HUES64 (cell line): Measurements from ENCODE around the gene RPP25L.
A peak's percentile ranks its signal among the peaks of the same experiment; 100 is the strongest.

ENCODE experiments used
- H3K27ac ChIP-seq: 2 replicates; pipeline ENCODE4 v1.7.0; 2013; ENCODE audit warnings: low read depth, low read length, inconsistent platforms
- H3K27me3 ChIP-seq: 2 replicates; pipeline ENCODE4 v1.6.1; 2013; ENCODE audit warnings: mild to moderate bottlenecking, low read length; ENCODE audit not compliant: insufficient read depth
- H3K36me3 ChIP-seq: 2 replicates; pipeline ENCODE4 v1.6.1; 2013; ENCODE audit warnings: mild to moderate bottlenecking, low read length; ENCODE audit not compliant: insufficient read depth
- H3K4me1 ChIP-seq: 2 replicates; pipeline ENCODE4 v1.6.1; 2013; ENCODE audit warnings: mild to moderate bottlenecking, low read length, moderate library complexity; ENCODE audit not compliant: insufficient read depth
- H3K4me3 ChIP-seq: 2 replicates; pipeline ENCODE4 v1.5.1; 2013; ENCODE audit warnings: mild to moderate bottlenecking, low read length, moderate library complexity
- H3K9ac ChIP-seq: 2 replicates; pipeline ENCODE4 v1.6.1; 2013; ENCODE audit warnings: mild to moderate bottlenecking, low read depth, low read length
- H3K9me3 ChIP-seq: 2 replicates; pipeline ENCODE4 v1.6.1; 2013; ENCODE audit warnings: low read depth, low read length; ENCODE audit not compliant: insufficient read depth
- WGBS: fragments of 150-250, 120-280 bp; methylation state at CpG from one replicate; pipeline ENCODE4 v1.1.7; 2013; ENCODE audit warnings: missing lambda C conversion rate; 5-methylcytosine and 5-hydroxymethylcytosine counted together

Gene RPP25L

DNA sequence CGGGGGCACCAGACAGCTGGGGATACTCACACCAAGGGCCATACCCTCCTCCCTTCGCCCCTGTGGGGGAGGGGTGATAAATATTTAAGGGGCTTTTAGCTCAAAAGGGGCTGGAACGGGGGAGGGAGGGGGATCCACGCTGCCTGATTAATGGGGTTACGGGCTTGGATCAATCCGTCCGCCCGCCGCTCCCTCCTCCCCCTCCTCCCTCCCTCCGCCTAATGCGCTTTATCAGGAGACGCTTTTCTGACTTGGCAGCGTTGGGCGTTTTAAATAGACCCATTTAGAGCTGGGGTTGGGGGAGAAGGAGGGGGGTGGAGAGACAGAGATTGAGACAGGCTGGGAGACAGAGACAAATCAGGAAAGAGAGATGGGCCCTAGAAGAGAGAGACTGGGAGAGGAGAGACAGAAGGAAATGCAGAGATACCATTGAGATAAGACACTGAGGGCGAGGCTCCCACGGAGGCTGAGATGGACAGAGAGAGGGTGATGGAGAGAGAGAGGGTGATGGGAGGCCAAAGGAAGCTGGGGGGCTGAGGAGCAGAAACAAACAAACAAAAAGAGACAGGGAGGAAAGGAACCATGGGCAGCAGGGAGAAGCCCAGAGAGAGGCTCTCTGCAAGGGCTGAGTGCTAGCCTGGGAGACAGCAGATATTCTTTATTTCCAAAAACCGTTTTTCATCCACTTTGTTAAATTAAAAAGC, 32.6 kb downstream of the RPP25L start:
- Histone ChIP-seq H3K9ac (no peak overlapping the region), H3K36me3 (no peaks in the 10 kb centered on the region), H3K9me3 (no peaks in the 10 kb centered on the region), H3K27ac (no peak overlapping the region), H3K4me1 (peaks cover 43% of the 10 kb centered on the region), H3K27me3 (peaks cover 93% of the 10 kb centered on the region), H3K4me3 (peak overlapping the region; percentile 55)
- 9% methylated on average over 9 of the region's 17 CpGs for WGBS

DNA sequence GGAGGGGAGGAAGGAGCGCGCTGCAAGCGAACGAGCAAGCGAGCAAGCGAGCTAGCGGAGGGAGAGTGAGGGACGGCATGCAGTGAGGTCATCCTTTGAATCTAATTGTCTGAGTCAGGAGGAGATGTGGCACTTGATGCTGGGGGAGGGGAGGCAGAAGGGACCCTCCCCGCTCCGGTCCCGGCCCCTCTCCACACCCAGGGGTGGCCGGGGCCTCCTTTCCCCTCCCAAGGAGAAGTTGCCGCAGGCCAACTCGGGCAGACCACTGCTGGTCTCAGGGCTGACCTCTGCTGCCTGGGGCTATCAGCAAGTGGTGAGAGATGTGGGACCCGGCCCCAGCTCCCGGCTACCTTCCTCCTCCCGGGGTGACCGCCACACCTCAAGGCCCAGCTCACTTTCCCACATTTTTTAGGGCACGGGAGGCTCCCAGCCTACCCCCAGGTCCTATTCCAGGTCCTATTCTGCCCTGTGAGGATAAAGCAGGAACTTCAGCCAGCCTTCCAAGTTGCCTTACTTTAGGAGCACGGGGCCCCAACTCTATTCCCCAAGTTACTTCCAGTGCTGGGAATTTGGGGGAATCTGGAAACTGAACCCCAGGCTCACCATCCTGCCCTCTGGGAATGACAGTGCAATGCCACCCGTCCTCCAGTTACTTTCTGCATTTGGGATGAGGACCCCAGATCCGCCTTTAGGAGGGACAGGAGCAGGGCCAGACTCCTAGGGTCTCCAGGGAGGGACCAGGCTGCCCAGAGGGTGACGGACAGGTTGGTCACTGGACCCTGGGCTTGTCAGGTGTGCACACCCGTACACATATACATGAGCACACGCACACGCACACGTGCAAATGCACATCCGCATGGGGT, 33.4 kb downstream of the RPP25L start:
- Histone ChIP-seq H3K9ac (peak overlapping the region; percentile 53; the same call in 1 of the 2 replicates), H3K9me3 (no peaks in the 10 kb centered on the region), H3K4me3 (peak overlapping the region; percentile 55), H3K27me3 (peaks cover 85% of the 10 kb centered on the region), H3K36me3 (no peaks in the 10 kb centered on the region), H3K4me1 (peaks cover 47% of the 10 kb centered on the region), H3K27ac (peak overlapping the region; percentile 60)
- WGBS: 8% methylated on average over 28 of the region's 28 CpGs

DNA sequence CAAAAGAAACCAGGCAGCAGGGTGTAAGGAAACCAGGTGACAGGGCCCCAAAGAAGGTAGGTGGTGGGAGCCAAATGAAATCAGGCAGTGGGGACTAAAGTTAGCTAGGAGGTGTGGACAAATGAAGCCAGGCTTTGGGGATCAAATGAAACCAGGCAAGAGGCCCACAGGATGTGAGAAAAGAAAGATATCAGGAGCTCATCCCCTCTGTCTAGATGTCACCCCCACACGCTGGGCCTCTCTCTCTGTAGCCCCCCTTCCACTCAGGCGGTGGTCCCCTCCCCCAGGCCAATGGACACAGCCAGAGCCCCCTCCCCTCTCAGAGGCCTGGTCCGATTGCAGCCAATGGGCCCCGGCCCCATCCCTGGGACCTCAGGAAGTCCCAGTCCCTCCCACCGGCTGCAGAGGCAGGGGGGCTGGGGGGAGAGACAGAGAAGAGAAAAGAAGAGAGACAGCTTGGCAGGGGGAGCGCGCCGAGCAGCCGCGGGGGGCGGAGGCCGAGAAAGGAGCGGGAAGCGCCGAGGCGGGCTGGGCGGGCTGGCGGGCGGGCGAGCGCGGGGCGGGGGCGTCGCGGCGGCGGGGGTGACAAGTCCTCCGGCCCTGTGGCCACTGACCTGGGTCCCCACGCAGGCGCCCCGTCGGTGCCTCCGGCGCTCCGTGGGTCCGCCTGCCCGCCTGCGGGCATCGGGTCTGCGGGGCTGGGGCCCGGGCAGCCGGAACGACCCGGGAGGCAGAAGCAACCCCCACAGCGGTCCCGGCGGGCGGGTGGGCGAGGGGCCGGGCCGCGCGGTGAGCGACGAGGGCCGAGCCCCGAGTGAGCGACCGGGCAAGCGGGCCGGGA, 34.3 kb downstream of the RPP25L start:
- WGBS: under 1% methylated on average over 62 of the region's 62 CpGs
- Histone ChIP-seq H3K27ac (peak overlapping the region; percentile 60), H3K27me3 (peaks cover 77% of the 10 kb centered on the region)

DNA sequence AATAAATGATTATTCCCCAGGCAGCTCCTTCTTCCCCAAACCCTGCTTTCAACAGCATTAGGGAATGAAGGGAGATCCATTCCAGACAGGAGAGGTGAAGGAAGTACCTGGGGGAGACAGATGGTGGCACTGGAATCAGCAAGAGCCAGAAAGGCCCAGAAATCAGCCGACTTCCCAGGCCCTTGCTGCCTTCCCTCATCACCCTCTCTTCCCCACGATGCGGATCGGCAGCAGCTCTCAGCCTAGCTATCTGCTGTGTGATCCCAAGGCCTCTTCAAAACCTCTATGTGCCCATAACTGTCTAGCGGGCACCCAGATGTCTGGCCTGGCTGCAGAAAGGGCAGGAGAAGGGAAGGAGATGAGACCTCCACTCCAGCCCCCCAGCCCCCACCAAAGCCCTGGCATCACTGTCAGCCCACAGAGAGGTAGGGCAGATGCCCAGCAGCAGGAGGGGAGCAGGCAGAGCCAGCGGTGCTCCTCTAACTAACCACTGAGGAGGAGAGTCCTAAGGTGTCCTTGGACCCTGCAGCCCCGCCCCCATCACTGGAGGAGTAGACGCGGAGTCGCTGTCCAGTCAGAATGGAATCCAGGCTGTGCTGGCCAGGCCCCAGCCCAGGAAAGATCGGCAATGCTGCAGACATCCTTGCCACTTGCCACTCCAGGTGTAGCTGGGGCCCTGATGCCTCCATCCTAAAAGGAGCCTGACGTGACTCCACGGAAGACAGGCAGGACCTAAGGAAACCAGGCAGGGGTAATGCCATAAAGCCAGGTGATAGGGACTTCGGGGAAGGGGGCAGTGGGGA, 35.1 kb downstream of the RPP25L start:
- no peaks in the 10 kb centered on the region for H3K36me3 ChIP-seq
- 26% methylated on average over 14 of the region's 14 CpGs for WGBS
- no peaks in the 10 kb centered on the region for H3K9me3 ChIP-seq
- no peak overlapping the region for H3K27ac ChIP-seq
- H3K27me3 ChIP-seq: peaks cover 69% of the 10 kb centered on the region
- H3K9ac ChIP-seq: no peak overlapping the region
- H3K4me1 ChIP-seq: peaks cover 52% of the 10 kb centered on the region
- peak overlapping the region; percentile 31 for H3K4me3 ChIP-seq

More for the DNA sequence above, 34.3 kb downstream of the RPP25L start:
- no peaks in the 10 kb centered on the region for H3K36me3 ChIP-seq
- peak overlapping the region; percentile 55 for H3K4me3 ChIP-seq
- peaks cover 52% of the 10 kb centered on the region for H3K4me1 ChIP-seq
- H3K9me3 ChIP-seq: no peaks in the 10 kb centered on the region
- H3K9ac ChIP-seq: peak overlapping the region; percentile 53; the same call in 1 of the 2 replicates

DNA sequence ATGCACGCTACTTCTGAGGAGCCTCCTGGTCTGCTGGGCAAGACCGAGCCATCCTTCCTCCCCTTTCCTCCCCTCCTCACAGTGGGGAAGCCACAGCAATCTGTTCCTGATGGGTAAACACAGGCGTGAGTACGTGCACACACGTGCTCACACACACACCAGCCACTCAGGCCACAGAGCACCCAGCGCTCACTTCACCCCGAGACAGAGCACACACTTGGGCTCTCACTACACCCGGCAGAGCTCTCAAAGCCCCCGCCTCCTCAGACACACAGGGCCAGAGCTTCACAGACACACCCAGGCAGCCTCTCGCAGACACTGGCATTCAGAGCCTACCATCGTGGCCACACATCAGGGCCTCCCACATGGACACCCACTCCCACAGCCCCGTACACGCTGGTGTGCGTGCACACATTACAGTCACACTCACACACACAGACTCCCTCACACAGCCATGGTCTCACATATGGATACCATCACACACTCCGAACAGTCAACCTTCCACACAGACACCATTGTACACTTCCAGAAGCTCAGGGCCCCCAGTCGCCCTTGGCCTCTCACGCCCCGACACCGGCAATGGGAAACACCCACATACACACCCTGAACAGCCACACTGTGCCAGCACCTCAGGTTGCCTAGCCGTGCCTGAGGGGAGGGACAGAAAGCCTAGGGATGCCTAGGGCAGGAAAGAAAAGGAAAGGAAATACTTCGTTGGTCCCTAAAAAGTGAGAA, 35.9 kb downstream of the RPP25L start:
- Histone ChIP-seq H3K27ac (no peak overlapping the region), H3K9me3 (no peaks in the 10 kb centered on the region), H3K36me3 (no peaks in the 10 kb centered on the region), H3K4me1 (peaks cover 51% of the 10 kb centered on the region), H3K4me3 (no peak overlapping the region), H3K9ac (no peak overlapping the region), H3K27me3 (peaks cover 62% of the 10 kb centered on the region)
- 80% methylated on average over 21 of the region's 21 CpGs for WGBS

DNA sequence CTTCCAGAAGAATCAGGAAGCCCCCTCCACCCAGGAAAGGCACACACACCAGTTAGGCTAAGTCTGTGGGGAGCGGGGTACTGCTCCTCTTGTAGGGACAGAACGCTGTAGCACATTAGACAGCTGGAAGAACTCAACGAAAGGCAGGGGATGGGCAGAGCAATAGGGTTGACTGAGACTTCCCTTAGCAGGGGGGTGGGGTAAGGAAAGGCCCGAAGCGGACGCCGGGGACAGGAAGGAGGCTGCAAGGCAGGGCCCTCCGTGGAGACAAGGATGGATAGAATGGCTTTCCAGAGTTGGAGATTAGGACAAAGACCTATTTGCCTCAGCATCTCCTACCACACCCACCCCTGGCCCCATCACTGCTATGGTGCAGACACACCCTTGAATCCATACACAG, 36.7 kb downstream of the RPP25L start:
- Histone ChIP-seq H3K27ac (no peak overlapping the region), H3K36me3 (no peaks in the 10 kb centered on the region), H3K4me3 (no peak overlapping the region), H3K27me3 (peaks cover 54% of the 10 kb centered on the region), H3K9me3 (no peaks in the 10 kb centered on the region), H3K9ac (no peak overlapping the region), H3K4me1 (peaks cover 44% of the 10 kb centered on the region)
- 74% methylated on average over 8 of the region's 8 CpGs for WGBS

DNA sequence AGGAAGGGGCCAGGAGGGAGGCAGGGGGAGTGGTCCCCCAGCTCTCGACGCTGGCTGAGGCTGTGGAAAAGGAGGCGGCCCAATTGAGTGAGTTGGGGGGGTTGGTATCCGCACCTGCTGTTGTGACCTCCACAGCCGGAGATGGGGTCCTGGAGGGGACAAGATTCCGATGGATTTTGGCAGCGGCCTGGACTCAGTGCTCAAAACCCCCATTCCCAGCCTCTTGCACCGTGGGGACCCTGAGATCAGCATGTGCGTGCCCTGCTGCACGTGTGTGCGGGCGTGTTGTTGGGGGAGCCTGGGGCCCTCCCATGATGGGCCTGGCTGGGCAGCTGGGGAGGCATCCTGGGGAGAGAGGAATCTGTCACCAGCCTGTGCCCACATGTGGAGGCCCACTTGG, 37.3 kb downstream of the RPP25L start:
- no peak overlapping the region for H3K9ac ChIP-seq
- 91% methylated on average over 12 of the region's 12 CpGs for WGBS
- no peaks in the 10 kb centered on the region for H3K9me3 ChIP-seq
- no peaks in the 10 kb centered on the region for H3K36me3 ChIP-seq
- no peak overlapping the region for H3K4me3 ChIP-seq
- H3K4me1 ChIP-seq: peaks cover 37% of the 10 kb centered on the region
- H3K27ac ChIP-seq: no peak overlapping the region
- peaks cover 47% of the 10 kb centered on the region for H3K27me3 ChIP-seq

DNA sequence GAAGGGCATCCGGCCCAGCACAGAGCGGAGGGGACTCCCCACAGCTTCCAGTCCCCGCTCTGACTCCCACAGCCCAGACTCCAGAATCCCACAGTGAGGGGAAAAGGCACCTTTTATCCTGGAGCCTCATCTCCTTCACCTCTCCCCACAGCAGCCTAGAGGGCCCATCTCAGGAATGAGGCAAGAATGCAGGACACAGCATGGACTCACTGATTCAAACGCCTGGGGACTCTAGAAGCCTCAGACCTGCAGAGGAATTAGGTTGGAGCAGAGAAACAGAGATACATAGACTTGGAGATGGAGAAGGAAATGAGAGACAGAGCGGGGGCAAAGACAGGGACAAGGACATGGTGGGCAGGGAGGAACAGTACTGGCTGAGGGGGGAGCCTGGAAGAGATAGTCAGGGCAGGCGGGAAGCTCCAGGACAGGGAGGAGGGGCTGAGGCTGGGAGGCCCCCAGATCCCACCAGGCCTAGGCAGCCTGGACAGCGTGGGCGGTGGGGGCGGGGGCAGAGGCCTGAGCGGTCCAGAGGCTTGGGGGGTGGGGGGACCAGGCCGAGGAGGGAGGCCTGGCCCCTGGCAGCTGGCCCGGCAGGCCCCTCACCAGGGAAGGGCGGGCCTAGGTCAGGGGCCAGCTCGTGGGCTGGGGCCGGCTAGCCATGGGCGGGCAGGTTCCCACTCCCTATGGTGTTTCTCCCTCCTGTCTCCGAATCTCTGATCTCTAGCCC, 38.1 kb downstream of the RPP25L start:
- Histone ChIP-seq H3K36me3 (no peaks in the 10 kb centered on the region), H3K27ac (no peak overlapping the region), H3K9ac (no peak overlapping the region), H3K27me3 (peaks cover 39% of the 10 kb centered on the region), H3K4me3 (no peak overlapping the region), H3K4me1 (peaks cover 37% of the 10 kb centered on the region), H3K9me3 (no peaks in the 10 kb centered on the region)
- WGBS: 65% methylated on average over 17 of the region's 17 CpGs

DNA sequence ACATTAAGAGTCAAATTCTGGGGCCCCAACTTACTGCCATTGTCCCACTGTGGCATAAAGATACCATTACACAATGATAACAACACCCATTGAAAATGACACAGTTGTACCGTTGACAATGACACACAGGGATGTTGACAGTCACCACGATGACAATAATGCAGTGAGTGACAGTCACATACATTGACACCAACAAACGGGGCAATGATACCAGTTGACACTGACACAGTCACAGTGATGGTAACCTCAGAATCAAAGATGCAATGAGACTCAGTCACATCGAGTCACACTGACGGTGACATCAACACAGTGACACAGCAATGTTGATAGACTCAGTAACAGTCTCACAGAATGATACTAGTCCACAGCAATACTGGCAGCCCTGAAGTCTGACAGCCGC, 39.3 kb downstream of the RPP25L start:
- H3K9ac ChIP-seq: no peak overlapping the region
- peaks cover 34% of the 10 kb centered on the region for H3K4me1 ChIP-seq
- H3K36me3 ChIP-seq: no peaks in the 10 kb centered on the region
- no peaks in the 10 kb centered on the region for H3K9me3 ChIP-seq
- H3K27ac ChIP-seq: no peak overlapping the region
- H3K4me3 ChIP-seq: no peak overlapping the region
- WGBS: 92% methylated on average over 6 of the region's 6 CpGs
- peaks cover 29% of the 10 kb centered on the region for H3K27me3 ChIP-seq
